SK-N-SH (cell line): Measurements from ENCODE around the gene AEBP1. TPM values are rescaled to one million over a fixed set of nuclear protein-coding genes. Genes with fewer than 3 reads are reported as not detected.

ENCODE experiments used
- CTCF ChIA-PET: fragments of 300-600, 350-600 bp; formaldehyde crosslinking; extraction: SDS; loops from one replicate; lab custom pipeline; 2021; lab: Yijun Ruan, JAX
- POLR2A ChIA-PET: fragments of 350-600 bp; sonication (Branson Sonifier 250); formaldehyde crosslinking; extraction: SDS; loops from one replicate; lab custom pipeline; 2020; ENCODE audit warnings: antibody characterized with exemption, inconsistent platforms; lab: Yijun Ruan, JAX
- DNase-seq: peaks from one replicate; pipeline ENCODE4 v3.0.0; 2012
- H2AFZ ChIP-seq: fragments of 200-600 bp; sonication (generic); 2 replicates; pipeline ENCODE4 v1.8.1; 2016; ENCODE audit warnings: antibody characterized with exemption, mild to moderate bottlenecking, low read depth
- H3F3A ChIP-seq: fragments of 200-600 bp; sonication (generic); replicated peaks from 2 replicates; pipeline ENCODE3; 2016; ENCODE audit warnings: antibody characterized with exemption, mild to moderate bottlenecking; ENCODE audit not compliant: insufficient read depth
- H3K27ac ChIP-seq, 2 experiments: fragments of 200-500 bp in 1 of 2; fragments of 200-600 bp in 1 of 2; sonication (Bioruptor generic) in 1 of 2; sonication (generic), shearing (Covaris generic) in 1 of 2; 2 replicates each; pipeline versions ENCODE4 v1.5.1 to v1.6.1; 2014 to 2016; ENCODE audit warnings: low read depth in 2 of 2, inconsistent platforms in 1 of 2, low read length in 1 of 2, mild to moderate bottlenecking in 1 of 2, mixed read lengths in 1 of 2
- H3K27me3 ChIP-seq: fragments of 200-600 bp; sonication (generic), shearing (Covaris generic); 2 replicates; pipeline ENCODE4 v1.6.1; 2016; ENCODE audit warnings: mixed run types; ENCODE audit not compliant: insufficient read depth
- H3K36me3 ChIP-seq, 2 experiments: fragments of 200-500 bp in 1 of 2; fragments of 200-600 bp in 1 of 2; sonication (Bioruptor generic) in 1 of 2; sonication (generic) in 1 of 2; replicated peaks in 1 of 2; 2 replicates each; pipeline versions ENCODE3 to v1.5.1; 2014 to 2016; ENCODE audit warnings: low read length in 1 of 2, mild to moderate bottlenecking in 1 of 2; ENCODE audit not compliant: insufficient read depth in 2 of 2, control insufficient read depth in 1 of 2
- H3K4me1 ChIP-seq, 2 experiments: fragments of 200-500 bp in 1 of 2; fragments of 200-600 bp in 1 of 2; sonication (Bioruptor generic) in 1 of 2; sonication (generic), shearing (Covaris generic) in 1 of 2; 2 replicates each; pipeline versions ENCODE4 v1.5.1 to v1.6.1; 2014 to 2016; ENCODE audit warnings: low read depth in 1 of 2, low read length in 1 of 2, mixed run types in 1 of 2; ENCODE audit not compliant: insufficient read depth in 2 of 2, control insufficient read depth in 1 of 2
- H3K4me2 ChIP-seq: fragments of 200-600 bp; sonication (generic), shearing (Covaris generic); 2 replicates; pipeline ENCODE4 v1.6.1; 2017; ENCODE audit warnings: mixed run types
- H3K4me3 ChIP-seq, 2 experiments: fragments of 200-500 bp in 1 of 2; fragments of 200-600 bp in 1 of 2; sonication (Bioruptor generic) in 1 of 2; sonication (generic), shearing (Covaris generic) in 1 of 2; 2 replicates each; pipeline versions ENCODE4 v1.5.1 to v1.8.1; 2014 to 2016; ENCODE audit warnings: low read depth in 2 of 2, inconsistent platforms in 1 of 2, low read length in 1 of 2, mild to moderate bottlenecking in 1 of 2, mixed read lengths in 1 of 2, moderate library complexity in 1 of 2
- H3K79me2 ChIP-seq: fragments of 200-600 bp; sonication (generic); 2 replicates; pipeline ENCODE4 v1.8.1; 2017; ENCODE audit warnings: mild to moderate bottlenecking; ENCODE audit not compliant: insufficient read depth
- H3K9ac ChIP-seq: fragments of 200-600 bp; sonication (generic); 2 replicates; pipeline ENCODE4 v1.6.1; 2017; ENCODE audit warnings: mixed run types
- H3K9me2 ChIP-seq: fragments of 200-600 bp; sonication (generic); 2 replicates; pipeline ENCODE4 v1.6.1; 2017; ENCODE audit warnings: mixed run types
- H3K9me3 ChIP-seq: fragments of 200-600 bp; sonication (generic); 2 replicates; pipeline ENCODE4 v1.6.1; 2017; ENCODE audit warnings: mixed run types, mild to moderate bottlenecking, moderate library complexity
- H4K20me1 ChIP-seq: fragments of 200-600 bp; sonication (generic); 2 replicates; pipeline ENCODE4 v1.6.1; 2017; ENCODE audit warnings: mild to moderate bottlenecking, mixed run types; ENCODE audit not compliant: insufficient read depth
- EP300 ChIP-seq, 2 experiments: IDR thresholded peaks; 2 replicates each; pipeline versions ENCODE4 v1.4.0 to v1.6.1; 2012; ENCODE audit warnings: borderline replicate concordance in 1 of 2, low read depth in 1 of 2, low read length in 1 of 2
- GATA2 ChIP-seq: sonication (generic); formaldehyde crosslinking; IDR thresholded peaks from 2 replicates; pipeline ENCODE4 v1.5.0; 2020; ENCODE audit warnings: mild to moderate bottlenecking, missing genetic modification reagents
- RAD21 ChIP-seq: IDR thresholded peaks from 2 replicates; pipeline ENCODE4 v1.6.1; 2012; ENCODE audit warnings: mild to moderate bottlenecking, low read length
- RCOR1 ChIP-seq: fragments of 150-350 bp; IDR thresholded peaks from 2 replicates; pipeline ENCODE4 v1.6.1; 2017; ENCODE audit warnings: antibody characterized with exemption, low read length
- RXRA ChIP-seq: IDR thresholded peaks from 2 replicates; pipeline ENCODE4 v1.4.0; 2012; ENCODE audit warnings: low read depth, mild to moderate bottlenecking, borderline replicate concordance
- TAF1 ChIP-seq: IDR thresholded peaks from 2 replicates; pipeline ENCODE4 v1.6.1; 2012; ENCODE audit warnings: low read depth, mild to moderate bottlenecking, low read length, moderate library complexity, borderline replicate concordance
- TEAD4 ChIP-seq: IDR thresholded peaks from 2 replicates; pipeline ENCODE4 v1.4.0; 2012; ENCODE audit warnings: mild to moderate bottlenecking, borderline replicate concordance; ENCODE audit not compliant: insufficient read depth
- YY1 ChIP-seq: IDR thresholded peaks from 2 replicates; pipeline ENCODE4 v1.4.0; 2012; ENCODE audit warnings: low read depth, mild to moderate bottlenecking
- ZBTB33 ChIP-seq: IDR thresholded peaks from 2 replicates; pipeline ENCODE4 v1.4.0; 2012; ENCODE audit warnings: low read depth, borderline replicate concordance
- WGBS: methylation state at CpG from one replicate; pipeline ENCODE4 v1.1.6; 2017; ENCODE audit warnings: low lambda C conversion rate; 5-methylcytosine and 5-hydroxymethylcytosine counted together
- polyA plus RNA-seq, 3 experiments: library from polyadenylated mRNA; depleted of rRNA; stranded (reverse); fragments of >200 nt; gene quantifications; 2 replicates each; pipeline ENCODE4 v1.2.3, GENCODE V29; 2012

The AEBP1 gene
- polyA plus RNA-seq, 1 of the 3 experiments (the other 2 are of a cell fraction) = 105 TPM

DNA sequence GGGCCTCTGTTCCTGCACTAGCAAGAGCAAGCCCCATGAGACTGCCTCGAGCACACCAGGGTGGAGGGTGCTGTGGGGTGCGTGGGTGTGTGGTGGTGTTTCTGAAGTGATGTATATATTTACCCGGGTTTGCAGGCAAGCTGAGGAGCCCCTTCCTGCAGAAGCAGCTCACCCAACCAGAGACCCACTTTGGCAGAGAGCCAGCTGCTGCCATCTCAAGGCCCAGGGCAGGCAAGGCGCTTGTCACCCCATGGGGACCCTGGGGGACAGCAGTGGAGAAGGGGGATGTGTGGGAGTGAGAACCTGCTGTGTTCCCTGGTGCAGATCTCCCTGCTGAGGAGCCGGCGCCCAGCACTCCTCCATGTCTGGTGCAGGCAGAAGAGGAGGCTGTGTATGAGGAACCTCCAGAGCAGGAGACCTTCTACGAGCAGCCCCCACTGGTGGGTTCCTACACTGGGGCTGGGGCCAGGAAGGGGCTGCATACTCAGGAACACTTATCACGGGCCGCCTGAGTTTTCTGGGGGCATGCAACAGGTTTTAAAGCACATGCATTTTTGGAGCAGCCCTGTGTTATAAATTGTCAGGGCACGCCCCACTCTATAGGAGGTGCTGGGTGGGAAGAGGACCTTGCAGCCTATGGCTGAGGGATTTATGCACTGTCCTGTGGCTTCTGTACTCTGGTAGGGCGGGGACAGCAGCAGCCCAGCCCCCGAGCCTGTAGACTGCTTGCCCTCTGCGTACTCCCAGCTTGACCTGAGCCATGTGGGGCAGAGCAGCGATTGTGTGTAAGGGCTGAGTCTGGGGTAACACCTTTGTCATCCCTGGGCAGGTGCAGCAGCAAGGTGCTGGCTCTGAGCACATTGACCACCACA is 44.7 kb upstream of the AEBP1 start:
- Histone ChIP-seq H2AFZ (no peak overlapping the region), H3K4me3 (no peak overlapping the region), H3K4me1 (peaks cover 0 to 4% of the 10 kb centered on the region in 2 experiments; a peak in 1 of 4 replicates), H3K9ac (no peak overlapping the region), H3K27ac (no peak overlapping the region), H3K9me2 (no peaks in the 10 kb centered on the region), H3K36me3 (peaks cover 43 to 67% of the 10 kb centered on the region in 2 experiments), H3K4me2 (no peak overlapping the region), H4K20me1 (peaks cover 30% of the 10 kb centered on the region; the same call in 1 of the 2 replicates), H3K27me3 (no peaks in the 10 kb centered on the region), H3K9me3 (no peaks in the 10 kb centered on the region), H3F3A (peaks cover 15% of the 10 kb centered on the region), H3K79me2 (peaks cover 21% of the 10 kb centered on the region)
- WGBS = 89% methylated on average over 13 of the region's 14 CpGs
- no peak for TF ChIP-seq RCOR1
- no peak for TF ChIP-seq TEAD4
- TF ChIP-seq RAD21 = no peak
- TF ChIP-seq RXRA = no peak
- TF ChIP-seq GATA2 (CRISPR knock-in tag) = no peak
- TF ChIP-seq ZBTB33 = no peak
- no peak for TF ChIP-seq YY1
- TF ChIP-seq EP300 (IDR thresholded peaks at IDR 0.05; ENCODE audit: borderline replicate concordance in 1 of 2, low read depth in 1 of 2, low read length in 1 of 2) = no peak
- ChIA-PET CTCF (no interaction called here), POLR2A (no interaction called here)
- no peak for DNase-seq

GRCh38 chr7:44060091-44060947 is 43.8 kb upstream of the AEBP1 start:
- peaks cover 0 to 13% of the 10 kb centered on the region in 2 experiments; a peak in 1 of 4 replicates for H3K4me1 ChIP-seq

More at GRCh38 chr7:44060091-44060947, 43.8 kb upstream of the AEBP1 start:
- Histone ChIP-seq H3K9me2 (no peaks in the 10 kb centered on the region), H2AFZ (no peak overlapping the region), H3K36me3 (peaks cover 34 to 67% of the 10 kb centered on the region in 2 experiments), H3K4me2 (no peak overlapping the region), H3K4me3 (no peak overlapping the region), H3K79me2 (peaks cover 12% of the 10 kb centered on the region), H3K27me3 (no peaks in the 10 kb centered on the region), H3F3A (peaks cover 15% of the 10 kb centered on the region), H3K9me3 (no peaks in the 10 kb centered on the region), H3K9ac (no peak overlapping the region), H3K27ac (no peak overlapping the region), H4K20me1 (peaks cover 24% of the 10 kb centered on the region; the same call in 1 of the 2 replicates)
- no peak for DNase-seq
- ChIA-PET CTCF (interaction anchor here (1.7 to 2.4 kb wide), 2 partner anchors 12 to 137 kb away, joined by 6 to 10 read pairs; no protein-coding TSS in a partner anchor), POLR2A (interaction anchor here (1.6 kb wide), 1 partner anchor 19 kb away, joined by 4 read pairs; no protein-coding TSS in a partner anchor)
- WGBS = 96% methylated on average over 13 of the region's 21 CpGs
- no peak for TF ChIP-seq TAF1
